Peyer's patch (tissue), 4 donors: ENCODE data around the gene ITSN2.

Source experiments
- CTCF ChIP-seq, 6 experiments: fragments of 450-650 bp in 4 of 6; fragments of 200-600 bp in 2 of 6; sonication (generic) in 1 of 6; IDR thresholded peaks; one replicate each; pipeline ENCODE4 v1.5.1; 2017 to 2019; ENCODE audit warnings: antibody characterized with exemption in 6 of 6, mild to moderate bottlenecking in 3 of 6, moderate library complexity in 1 of 6
- POLR2A ChIP-seq, 2 donors: fragments of 450-650 bp; IDR thresholded peaks; one replicate each; pipeline ENCODE4 v1.5.1; 2017; ENCODE audit warnings: antibody characterized with exemption in 2 of 2, mild to moderate bottlenecking in 2 of 2, moderate library complexity in 2 of 2

- no peak for TF ChIP-seq CTCF (IDR thresholded peaks at IDR 0.05)
- TF ChIP-seq POLR2A (IDR thresholded peaks at IDR 0.05) = no peak
Measured at GRCh38 chr2:24203029-24203786, 157.1 kb downstream of the ITSN2 start.
